Cortex of kidney (tissue), 1 donor: ENCODE data around the gene FAM174C.

Source experiments
- DNase-seq: peaks from one replicate; lab custom pipeline; 2025; lab: John Stamatoyannopoulos, UW

Gene FAM174C

GRCh38 chr19:1322198-1322981 lies 47.1 kb downstream of the FAM174C start:
- no peak for DNase-seq

- DNase-seq = no peak
Measured at GRCh38 chr19:1324249-1324805, 49.0 kb downstream of the FAM174C start.

- DNase-seq = no peak
Measured at GRCh38 chr19:1324806-1325567, 49.7 kb downstream of the FAM174C start.

- DNase-seq = no peak
Measured at GRCh38 chr19:1325568-1326294, 50.4 kb downstream of the FAM174C start.

- DNase-seq = no peak
Measured at GRCh38 chr19:1327125-1327524, 51.8 kb downstream of the FAM174C start.
